GM21717 (cell line): ENCODE results near the gene COL25A1.
"Not testable (repeated sequence)": the region's sequence is repeated elsewhere in the genome, so short reads cannot be mapped to it uniquely, and the experiment has no call there.

Source experiments
- ATAC-seq: cut with Tn5 transposase; IDR thresholded peaks from one replicate; pipeline ENCODE4 v1.9.1; 2021; ENCODE audit warnings: mild to moderate bottlenecking, moderate library complexity; ENCODE audit not compliant: unreplicated experiment

COL25A1 gene

GRCh38 chr4:109174224-109174953 is 128.1 kb downstream of the COL25A1 start:
- ATAC-seq, result no peak

GRCh38 chr4:109172301-109172700 is 130.2 kb downstream of the COL25A1 start:
- no peak for ATAC-seq

GRCh38 chr4:109171070-109171469 is 131.4 kb downstream of the COL25A1 start:
- no peak for ATAC-seq

GRCh38 chr4:109169170-109169569 is 133.3 kb downstream of the COL25A1 start:
- no peak for ATAC-seq

- no peak for ATAC-seq
Observed at GRCh38 chr4:109166586-109166985, 135.9 kb downstream of the COL25A1 start.

GRCh38 chr4:109166126-109166525 is 136.3 kb downstream of the COL25A1 start:
- no peak for ATAC-seq

- no peak for ATAC-seq
Observed at GRCh38 chr4:109164011-109164410, 138.4 kb downstream of the COL25A1 start.

GRCh38 chr4:109163493-109163892 is 139.0 kb downstream of the COL25A1 start:
- no peak for ATAC-seq

- ATAC-seq, result no peak
Observed at GRCh38 chr4:109162759-109163158, 139.7 kb downstream of the COL25A1 start.

GRCh38 chr4:109160494-109160893 is 142.0 kb downstream of the COL25A1 start:
- no peak for ATAC-seq

GRCh38 chr4:109157696-109158095 is 144.8 kb downstream of the COL25A1 start:
- ATAC-seq, result no peak

GRCh38 chr4:109157205-109157604 is 145.3 kb downstream of the COL25A1 start:
- no peak for ATAC-seq

GRCh38 chr4:109156356-109156755 is 146.1 kb downstream of the COL25A1 start:
- no peak for ATAC-seq

GRCh38 chr4:109155682-109156283 is 146.7 kb downstream of the COL25A1 start:
- no peak for ATAC-seq

- ATAC-seq, result no peak
Observed at GRCh38 chr4:109155084-109155483, 147.4 kb downstream of the COL25A1 start.

GRCh38 chr4:109154424-109154823 is 148.0 kb downstream of the COL25A1 start:
- no peak for ATAC-seq

GRCh38 chr4:109149836-109150235 is 152.6 kb downstream of the COL25A1 start:
- no peak for ATAC-seq

- ATAC-seq, result no peak
Observed at GRCh38 chr4:109148577-109149075, 153.8 kb downstream of the COL25A1 start.

- ATAC-seq, result no peak
Observed at GRCh38 chr4:109147135-109147534, 155.3 kb downstream of the COL25A1 start.

- no peak for ATAC-seq
Observed at GRCh38 chr4:109146499-109146898, 156.0 kb downstream of the COL25A1 start.

GRCh38 chr4:109138125-109138524 is 164.3 kb downstream of the COL25A1 start:
- not testable (repeated sequence) for ATAC-seq

- no peak for ATAC-seq
Observed at GRCh38 chr4:109134921-109135320, 167.5 kb downstream of the COL25A1 start.
